Activated CD4-positive, alpha-beta T cell treated with anti-CD3 and anti-CD28 coated beads, Interleukin-2, amount 50 U/mL, for 48 hours (primary cell): ENCODE results near the gene MMP10.
"Not testable (repeated sequence)": the region's sequence is repeated elsewhere in the genome, so short reads cannot be mapped to it uniquely, and the experiment has no call there.

Experiments
- DNase-seq, 2 experiments: peaks; one replicate each; pipeline ENCODE4 v3.0.0-alpha.2; 2020

The MMP10 gene

DNA sequence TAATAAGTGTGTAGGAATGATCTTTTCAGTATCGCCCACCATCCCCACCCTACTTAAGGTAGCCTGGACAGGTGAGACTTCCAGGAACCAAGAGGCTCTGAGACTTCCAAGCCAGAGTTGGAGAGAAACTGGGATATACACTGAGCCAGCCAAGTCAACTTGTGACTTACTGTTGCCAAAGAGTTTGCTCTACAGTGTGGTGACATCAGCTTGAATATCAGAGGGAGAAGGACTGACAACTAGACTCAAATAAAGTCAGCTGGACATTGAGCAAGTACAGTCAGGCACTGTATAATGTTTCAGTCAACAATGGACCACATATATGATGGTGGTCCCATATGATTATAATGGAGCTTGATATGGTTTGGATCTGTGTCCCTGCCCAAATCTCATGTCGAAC is 1.2 kb upstream of the MMP10 start:
- DNase-seq, result no peak

DNA sequence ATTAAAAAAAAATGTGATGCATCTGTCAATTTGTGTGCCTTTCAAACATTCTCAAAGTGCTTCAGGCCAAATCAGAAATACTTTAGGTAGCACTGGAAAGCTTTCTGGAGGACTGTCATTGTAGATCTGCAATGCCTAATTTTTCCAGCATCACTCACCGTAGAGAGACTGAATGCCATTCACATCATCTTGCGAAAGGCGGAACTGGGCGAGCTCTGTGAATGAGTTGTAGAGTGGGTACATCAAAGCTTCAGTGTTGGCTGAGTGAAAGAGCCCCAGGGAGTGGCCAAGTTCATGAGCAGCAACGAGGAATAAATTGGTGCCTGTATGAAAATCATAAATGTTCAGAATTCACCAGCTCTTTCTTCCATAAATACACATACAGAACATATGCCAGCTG is 4.0 kb downstream of the MMP10 start:
- no peak for DNase-seq

DNA sequence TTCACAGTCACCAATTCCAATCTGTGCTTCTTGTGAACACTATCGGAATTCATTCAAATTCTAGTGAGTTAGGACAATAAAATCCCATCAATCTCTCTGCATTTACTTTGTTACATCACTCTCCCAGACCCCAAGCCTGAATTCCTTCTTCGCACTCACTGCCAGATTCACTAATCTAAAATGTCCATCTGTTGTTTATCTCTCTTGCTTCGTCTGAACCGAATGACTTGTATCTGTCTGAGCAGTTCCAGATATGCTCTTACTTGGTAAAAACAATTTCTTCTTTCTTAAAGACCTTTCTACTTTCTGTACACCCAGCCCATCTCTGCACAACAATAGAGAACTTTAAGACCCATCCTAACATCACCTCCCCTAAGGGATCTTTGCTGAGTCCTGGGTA is 7.0 kb downstream of the MMP10 start:
- DNase-seq, result no peak

DNA sequence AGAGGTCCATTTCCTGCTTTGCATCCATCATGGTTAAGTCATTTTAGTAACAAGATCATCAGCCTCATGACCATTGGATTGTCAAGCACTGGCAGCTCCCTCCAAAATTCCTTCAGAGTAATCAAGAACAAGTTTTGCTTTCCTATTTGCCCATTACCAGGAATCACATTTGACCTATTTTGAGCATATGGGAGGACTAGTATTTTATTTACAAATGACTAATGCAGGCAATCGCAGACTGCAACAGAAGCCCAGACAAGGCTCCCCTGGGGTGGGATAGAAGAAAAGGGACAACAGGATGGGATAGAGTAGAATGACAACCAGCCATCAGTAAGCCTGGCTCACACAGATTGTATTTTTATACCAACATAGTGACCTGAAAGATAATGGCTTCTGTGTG is 9.1 kb downstream of the MMP10 start:
- no peak for DNase-seq

DNA sequence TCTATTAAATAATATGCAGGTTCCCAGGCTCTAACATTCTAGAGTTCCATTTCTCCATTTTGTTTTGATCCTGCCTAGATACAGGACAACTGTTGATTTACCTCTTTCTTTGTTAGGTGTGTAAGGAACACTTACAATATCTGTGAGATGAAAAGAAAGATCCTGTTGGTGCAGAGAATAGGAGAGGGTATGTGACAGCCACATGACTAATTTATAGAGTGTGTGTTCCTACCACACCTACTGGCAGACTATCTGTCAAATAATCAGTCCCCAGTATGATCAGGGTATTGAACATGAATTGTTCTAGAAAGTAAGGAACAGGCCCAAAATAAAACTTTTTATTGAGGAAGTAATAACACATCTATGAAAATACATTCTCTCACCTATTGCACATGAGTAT is 10.2 kb downstream of the MMP10 start:
- no peak for DNase-seq

DNA sequence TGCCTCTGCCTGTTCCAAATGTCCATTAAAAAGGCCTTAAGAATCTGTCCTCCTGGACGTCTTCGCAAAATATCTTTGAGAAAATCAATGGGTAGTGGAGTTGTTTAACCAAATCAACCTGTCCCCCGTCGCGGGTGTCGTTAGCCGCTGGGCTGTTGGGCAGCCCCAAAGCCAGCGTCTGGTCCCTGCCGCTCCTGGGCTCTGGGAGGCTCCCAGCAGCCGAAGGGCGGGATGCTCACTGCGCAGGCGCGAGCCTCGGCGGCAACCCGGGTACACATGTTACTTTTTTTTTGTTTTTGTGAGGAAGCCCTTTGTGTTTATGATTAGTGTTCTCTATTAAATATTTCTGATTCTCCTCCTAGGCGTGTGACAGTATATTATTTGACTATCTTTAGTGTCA is 12.6 kb downstream of the MMP10 start:
- no peak for DNase-seq

DNA sequence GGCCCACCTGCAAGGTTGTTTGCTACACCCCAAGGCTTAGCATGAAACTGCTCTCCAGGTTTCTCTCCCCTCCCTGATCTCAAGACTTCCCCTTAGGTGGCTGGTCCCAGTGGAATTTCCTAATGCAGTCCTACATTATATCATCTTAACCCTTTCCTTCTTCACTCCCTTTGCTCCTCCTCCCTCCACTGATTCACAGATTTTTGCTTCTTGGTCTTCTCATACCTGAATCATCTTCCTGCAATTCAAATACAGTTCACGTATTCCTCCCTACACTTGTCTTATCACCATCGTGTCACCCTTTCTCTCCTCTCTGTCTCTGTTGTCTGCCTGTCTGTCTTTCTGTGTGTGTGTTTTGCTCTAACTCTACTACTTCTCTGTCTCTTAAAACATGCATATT is 17.0 kb downstream of the MMP10 start:
- DNase-seq, result no peak

DNA sequence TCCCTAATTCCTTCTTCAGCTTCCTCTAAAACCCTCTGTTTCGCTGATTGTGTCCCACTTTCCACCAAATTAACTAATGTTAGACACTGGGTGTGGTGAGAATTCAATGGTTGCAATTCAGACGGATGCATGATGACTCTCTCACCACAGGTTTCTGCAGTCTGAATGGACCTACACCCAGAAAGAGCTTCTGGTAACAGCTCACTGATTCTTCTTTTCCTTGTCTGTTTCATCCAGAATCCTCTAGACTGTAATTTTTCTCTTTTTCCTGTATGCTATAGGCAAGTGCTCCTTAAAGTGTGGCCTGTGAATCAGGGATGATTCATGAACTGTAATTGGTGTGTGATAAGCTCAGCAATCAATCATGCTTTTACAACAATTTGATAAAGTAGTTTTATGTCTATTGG is 18.1 kb downstream of the MMP10 start:
- no peak for DNase-seq

DNA sequence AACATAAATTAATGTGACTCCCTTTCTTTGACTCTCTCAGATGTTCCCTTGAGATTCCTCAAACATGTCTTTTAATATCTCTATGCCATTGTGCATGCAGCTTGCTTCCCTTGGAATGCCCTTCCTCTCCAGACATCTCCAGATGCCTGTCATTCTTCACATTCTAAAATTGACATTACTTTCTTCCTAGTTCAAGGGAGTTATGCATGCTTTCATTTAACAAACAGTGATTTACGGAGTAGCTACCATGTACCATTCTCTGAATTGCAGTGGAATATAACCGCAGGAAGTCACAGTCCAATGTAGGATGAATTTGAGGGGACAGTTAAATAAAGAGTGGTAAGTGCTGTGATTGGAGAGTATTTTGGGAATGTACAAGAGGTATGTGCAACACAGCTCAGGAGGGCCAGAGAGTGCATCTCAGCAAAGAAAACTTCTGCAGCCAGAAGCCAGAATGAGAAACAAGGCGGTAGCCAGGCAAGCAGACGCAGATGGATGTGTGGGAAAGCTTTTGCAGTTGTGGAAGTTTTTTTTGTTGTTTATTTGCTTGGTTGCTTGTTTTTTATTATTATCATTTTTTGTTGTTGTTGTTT is 18.7 kb downstream of the MMP10 start:
- no peak for DNase-seq

DNA sequence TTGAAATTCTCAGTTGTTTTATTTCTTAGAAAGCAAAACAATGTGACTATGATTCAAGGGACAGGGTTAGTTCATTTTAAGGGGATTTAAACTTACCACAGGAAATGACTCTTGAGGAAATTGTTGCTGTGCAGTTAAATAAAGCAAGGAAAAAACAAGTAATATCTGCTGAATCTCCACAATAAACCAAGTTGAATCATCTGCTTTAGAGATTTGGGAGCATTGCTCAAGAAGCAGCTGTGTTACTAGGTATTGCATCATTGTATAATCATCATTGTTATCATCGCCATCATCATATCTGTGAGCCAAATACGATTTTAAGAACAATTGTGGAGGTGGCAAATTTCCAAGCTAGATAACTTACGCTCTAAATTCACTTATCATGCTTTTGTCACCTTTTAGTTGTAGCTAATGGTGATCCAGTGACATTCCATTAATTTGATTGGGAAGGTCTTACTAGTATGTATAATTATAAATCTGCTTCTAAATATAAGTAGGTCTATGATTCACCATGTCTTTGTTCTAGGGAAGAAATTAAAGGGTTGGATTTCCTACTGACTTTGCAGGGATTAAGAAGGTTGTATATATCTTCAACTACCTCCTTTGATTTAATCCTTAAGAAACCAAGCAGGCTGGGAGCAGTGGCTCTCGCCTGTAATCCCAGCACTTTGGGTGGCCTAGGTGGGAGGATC is 19.9 kb downstream of the MMP10 start:
- DNase-seq, result no peak

DNA sequence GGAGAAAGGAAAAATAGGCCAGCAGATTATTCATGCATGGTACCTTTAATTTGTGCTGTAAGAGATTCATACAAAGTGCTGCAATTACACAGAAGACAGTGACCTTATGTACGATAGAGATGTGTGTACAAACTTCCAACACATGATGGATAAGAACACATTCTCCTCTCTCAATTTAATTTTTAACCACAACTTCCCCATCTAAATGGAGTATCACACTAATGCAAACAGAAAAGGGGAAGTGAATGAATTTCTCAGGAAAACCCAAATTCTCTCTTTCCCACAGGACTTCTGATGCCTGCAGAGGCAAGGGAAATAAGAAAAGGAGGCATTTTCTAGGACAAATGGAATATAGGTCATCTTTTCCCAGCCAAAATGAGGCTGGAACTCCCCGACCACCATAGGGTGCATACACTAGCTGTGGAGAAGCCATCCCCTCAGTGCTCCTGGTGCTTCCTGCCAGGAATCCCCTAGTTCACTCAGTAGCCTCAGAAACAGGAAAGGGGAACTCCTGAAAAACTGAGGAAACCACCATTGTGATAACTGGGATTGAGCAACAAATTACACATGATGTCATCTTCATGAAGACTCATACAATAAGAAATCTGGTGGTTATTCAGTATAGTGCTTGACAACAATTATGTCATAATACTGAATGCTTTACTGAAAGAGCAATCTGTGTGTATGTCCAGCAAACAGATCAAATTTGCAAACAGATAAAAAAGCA is 22.4 kb downstream of the MMP10 start:
- no peak for DNase-seq

DNA sequence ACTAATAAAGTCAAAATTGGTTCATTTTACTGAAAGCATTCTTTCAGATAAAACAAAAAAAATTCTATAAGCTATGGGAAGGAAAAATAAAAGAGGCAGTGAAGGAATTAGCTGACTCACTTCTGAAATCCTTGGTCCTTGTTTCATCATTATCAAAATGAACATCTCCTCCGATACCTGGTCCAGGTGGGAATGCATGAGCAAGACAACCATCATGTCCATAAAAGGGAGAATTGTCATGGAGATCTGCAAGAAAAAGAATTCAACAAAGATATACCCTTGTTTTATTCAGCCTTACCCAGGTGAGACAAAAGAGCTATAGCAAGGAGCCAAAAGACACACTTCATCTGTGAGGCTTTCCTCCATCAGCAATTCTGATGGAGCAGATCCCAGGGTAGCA is 27.2 kb downstream of the MMP10 start:
- DNase-seq, result no peak

DNA sequence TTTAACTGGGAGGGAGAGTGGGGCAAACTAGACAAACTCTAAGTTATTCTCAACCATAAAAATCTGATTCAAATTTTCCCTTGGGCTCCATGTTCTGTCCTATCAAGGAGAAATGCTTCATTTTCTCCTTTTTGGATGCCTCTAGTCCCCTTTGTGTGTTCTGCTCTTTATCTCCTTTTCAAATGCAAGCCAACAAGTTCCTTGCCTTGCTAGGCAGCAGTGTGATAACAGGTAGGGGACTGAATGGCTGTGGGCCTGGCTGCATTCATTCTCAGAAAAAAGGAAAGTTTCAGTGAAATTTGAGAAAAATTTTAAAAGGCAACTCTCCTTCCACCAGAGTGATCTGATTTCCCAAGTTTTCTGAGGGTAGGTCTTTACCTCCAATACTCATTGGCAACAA is 28.8 kb downstream of the MMP10 start:
- DNase-seq, result no peak

DNA sequence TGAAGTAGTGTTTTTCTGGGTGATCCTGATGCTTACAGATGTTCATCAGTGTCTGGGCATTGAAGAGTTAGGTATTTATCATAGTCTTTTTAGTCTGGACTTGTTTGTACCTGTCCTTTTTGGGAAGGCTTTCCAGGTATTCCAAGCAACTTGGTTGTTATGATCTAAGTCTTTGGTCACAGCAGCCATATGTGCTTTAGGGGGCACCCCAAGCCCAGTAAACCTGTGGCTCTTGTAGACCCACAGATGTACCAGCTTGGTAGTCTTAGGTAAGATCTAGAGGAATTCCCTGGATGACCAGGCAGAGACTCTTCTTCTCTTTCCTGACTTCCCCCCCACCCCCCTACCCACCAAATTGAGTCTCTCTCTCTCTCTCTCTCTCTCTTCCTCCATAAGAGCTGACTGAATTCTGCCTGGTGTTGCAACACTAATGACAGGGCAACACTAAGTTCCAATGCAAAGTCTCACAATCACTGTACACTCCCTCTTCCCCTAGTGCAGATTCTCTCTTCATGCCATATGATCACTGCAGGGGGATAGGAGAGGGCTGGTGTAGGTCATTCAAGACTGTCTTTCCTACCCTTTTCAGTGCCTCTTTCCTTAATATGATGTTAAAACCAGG is 31.2 kb downstream of the MMP10 start:
- DNase-seq, result no peak

DNA sequence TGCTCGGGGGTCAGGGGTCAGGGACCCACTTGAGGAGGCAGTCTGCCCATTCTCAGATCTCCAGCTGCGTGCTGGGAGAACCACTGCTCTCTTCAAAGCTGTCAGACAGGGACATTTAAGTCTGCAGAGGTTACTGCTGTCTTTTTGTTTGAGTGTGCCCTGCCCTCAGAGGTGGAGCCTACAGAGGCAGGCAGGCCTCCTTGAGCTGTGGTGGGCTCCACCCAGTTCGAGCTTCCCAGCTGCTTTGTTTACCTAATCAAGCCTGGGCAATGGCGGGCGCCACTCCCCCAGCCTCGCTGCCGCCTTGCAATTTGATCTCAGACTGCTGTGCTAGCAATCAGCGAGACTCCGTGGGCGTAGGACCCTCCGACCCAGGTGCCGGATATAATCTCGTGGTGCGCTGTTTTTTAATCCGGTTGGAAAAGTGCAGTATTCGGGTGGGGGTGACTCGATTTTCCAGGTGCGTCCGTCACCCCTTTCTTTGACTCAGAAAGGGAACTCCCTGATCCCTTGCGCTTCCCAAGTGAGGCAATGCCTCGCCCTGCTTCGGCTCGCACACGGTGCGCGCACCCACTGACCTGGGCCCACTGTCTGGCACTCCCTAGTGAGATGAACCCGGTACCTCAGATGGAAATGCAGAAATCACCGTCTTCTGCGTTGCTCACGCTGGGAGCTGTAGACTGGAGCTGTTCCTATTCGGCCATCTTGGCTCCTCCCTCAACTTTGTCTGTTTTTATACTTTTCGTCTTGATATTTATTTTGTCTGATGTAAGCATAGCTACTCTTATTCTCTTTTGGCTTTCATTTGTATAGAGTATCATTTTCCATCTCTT is 33.5 kb downstream of the MMP10 start:
- DNase-seq, result not testable (repeated sequence)

DNA sequence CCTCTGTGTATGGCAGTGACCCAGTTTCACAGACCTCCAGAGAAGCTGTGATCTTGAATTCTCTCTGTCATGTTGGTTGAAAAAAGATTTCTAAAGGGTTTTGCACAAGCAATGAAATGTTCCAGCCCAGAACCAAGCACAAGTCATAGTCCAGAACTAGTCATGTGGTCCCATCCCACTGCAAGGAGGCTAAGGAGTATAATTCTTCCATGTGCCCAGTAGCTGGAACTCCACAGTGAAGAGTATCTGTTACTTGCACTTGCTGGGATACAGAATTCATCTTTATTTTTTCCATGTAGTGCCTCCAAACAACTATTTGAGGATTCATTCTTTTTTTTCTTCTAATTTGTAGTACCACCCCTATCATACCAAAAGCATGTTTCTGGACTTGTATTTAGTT is 45.8 kb downstream of the MMP10 start:
- DNase-seq, result no peak

DNA sequence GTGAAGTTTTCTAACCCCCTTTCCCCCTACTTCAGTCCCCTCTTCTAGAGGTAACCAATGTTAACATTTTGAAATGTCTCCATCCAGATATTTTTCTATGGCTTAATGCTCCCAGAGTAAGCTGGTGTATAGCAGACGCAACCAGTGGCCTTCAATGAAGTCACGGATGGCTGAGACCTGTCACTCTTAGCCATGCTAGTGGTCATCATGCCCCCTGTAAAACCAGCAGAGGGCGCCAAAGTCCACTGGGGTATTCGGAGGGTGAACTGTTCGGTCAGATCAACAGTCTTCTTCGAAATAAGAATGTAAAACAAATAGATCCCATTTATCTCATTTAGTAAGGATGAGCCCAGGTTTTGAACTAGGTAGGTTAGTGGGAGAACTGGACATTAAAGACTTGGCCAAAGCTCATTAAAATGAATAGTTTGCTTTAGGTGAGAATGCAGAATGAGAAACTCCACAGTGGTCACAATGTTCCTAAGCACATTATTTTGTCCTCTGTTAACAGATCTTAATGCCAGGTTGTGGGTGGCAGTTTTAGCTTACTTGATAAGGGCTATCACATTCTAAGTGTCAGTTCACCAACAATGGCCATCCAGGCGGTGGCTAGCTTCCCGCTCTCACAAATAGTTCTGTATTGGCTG is 47.1 kb downstream of the MMP10 start:
- DNase-seq, result peak; percentile 55 to 68

DNA sequence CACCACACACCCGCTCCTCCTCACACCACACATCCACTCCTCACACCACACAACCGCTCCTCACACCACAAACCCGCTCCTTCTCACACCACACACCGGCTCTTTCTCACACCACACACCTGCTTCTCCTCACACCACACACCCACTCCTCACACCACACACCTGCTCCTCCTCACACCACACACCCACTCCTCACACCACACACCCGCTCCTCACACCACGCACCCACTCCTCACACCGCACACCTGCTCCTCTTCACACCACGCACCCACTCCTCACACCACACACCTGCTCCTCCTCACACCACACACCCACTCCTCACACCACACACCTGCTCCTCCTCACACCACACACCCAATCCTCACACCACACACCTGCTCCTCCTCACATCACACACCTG is 49.5 kb downstream of the MMP10 start:
- DNase-seq, result not testable (repeated sequence)

DNA sequence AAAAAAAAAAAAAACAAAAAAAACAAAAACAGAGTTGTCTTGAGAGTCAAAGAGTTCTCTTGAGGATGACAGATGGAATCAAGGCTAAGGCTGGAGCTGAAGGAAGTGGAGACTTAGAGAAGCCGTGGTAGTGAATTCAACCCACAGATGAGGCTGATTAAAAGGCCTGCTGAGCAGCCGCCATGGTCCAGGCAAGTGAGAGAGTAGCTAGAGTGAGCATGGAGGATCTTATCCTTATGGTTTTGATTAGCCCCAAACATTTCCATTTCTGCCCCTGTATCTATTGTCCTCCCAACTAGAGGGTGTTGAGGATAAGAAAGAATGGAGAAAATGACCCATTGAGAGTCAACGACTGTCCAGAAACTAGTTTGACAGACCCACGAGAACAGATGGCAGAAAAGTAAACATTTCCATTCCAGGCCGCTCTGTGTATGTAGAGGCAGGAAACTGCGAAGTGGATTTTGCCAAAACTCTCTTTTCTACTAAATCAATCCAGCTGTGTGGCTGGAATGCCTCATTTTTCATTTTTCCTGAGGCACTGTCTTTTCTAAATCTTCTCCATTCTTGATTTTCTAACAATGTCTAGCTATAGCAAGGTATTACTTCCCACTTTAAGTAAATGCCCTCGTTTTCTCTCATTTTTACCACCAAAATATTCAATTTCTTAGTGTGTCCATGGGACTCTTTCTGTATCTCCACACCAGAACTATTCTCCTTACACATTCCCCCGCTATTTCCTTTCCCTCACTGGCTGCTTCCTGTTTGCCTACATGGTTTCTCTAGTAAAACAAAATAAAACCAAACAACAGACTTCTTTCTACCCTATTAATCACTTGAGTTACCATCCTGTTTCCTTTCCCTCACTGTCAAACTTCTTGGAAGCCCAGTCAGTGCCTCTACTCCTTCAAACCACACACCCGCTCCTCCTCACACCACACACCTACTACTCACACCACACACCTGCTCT is 50.3 kb downstream of the MMP10 start:
- DNase-seq, result no peak

DNA sequence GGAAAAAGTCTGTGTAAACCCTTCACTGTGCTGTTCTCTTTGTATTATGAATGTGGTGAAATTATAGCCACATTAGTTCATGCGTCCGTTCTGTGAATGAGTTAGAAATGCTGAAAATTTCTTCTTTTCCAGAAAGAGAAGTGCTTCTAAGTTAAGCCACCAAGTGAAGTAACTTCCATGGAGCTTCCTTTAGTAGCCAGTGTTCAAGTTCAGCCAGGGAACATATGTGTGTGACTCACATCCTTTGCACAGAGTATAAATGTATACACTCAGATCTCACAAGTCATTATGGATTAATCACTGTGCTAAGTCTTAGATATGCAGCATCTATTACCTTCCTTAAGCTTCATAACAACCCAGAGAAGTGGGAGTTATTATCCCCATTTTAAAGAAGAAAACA is 52.5 kb downstream of the MMP10 start:
- DNase-seq, result no peak

DNA sequence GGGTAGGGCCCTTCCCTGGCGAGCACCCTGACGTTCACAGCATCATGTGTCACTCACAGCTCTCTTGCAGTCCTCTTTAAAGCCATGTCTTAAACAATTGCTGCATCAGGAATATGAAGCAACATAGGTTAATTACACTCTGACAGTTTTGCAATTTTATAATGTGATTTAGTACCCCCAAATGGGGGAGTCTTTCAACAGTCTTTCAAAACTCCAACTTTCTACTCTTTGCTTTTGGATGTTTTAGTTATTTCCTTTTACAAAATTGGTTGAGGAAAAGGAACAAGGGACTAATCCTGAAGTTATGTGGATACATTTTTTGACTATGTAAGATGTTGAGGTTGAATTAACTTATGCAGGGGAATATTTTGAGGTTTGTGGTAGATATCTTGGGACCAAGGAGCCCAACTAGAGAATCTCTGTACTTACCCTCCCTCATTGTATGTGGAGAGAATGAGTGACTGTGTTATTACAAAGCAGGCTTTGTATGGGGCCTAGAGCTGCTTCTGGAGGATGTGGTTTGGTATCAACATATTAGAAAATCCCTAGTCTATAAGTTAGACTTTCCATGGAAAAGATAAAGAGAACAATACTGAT is 55.4 kb downstream of the MMP10 start, which contains the start of gene MMP8:
Gene MMP8 (minus strand): TSS at position 51 of the 597 bp plus-strand sequence. CDS start 99 bp downstream, outside the sequence.
- no peak for DNase-seq
